HCT116 (cell line): ENCODE data around the gene UBE3D. TPM values are rescaled to one million over a fixed set of nuclear protein-coding genes. Genes with fewer than 3 reads are reported as not detected.

ENCODE experiments used
- ATAC-seq: fragments of 200-7000 bp; cut with Tn5 transposase; 2 replicates; pipeline ENCODE4 v1.9.1; 2020; ENCODE audit warnings: mild to moderate bottlenecking, moderate library complexity
- BruUV-seq: library from RNA; stranded (reverse); fragments of 400-500 nt; replicated peaks from 2 replicates; lab custom pipeline; 2021; lab: Mats Ljungman, UMichigan
- CTCF ChIA-PET: fragments of 300-600 bp; sonication (Branson Sonifier 250); formaldehyde crosslinking; loops from one replicate; lab custom pipeline; 2021; ENCODE audit warnings: antibody characterized with exemption; lab: Charles Lee
- POLR2A ChIA-PET: fragments of 300-600, 350-600 bp; sonication (Branson Sonifier 250); formaldehyde crosslinking; loops from one replicate; lab custom pipeline; 2021; ENCODE audit warnings: antibody characterized with exemption; lab: Charles Lee
- RAD21 ChIA-PET, 2 experiments: fragments of 300-600 bp; sonication (Branson Sonifier 250); formaldehyde crosslinking; loops; one replicate each; lab custom pipeline; 2023; ENCODE audit warnings: low total read pairs in 2 of 2; ENCODE audit not compliant: uncharacterized antibody in 2 of 2, unreplicated experiment in 2 of 2, low non-redundant PET in 1 of 2; lab: Charles Lee
- DNase-seq: peaks from one replicate; pipeline ENCODE4 v3.0.0-alpha.2; 2010; ENCODE audit warnings: low read depth, low spot score
- H2AFZ ChIP-seq: fragments of 200-600 bp; shearing (Covaris generic), sonication (generic); 2 replicates; pipeline ENCODE4 v1.6.1; 2017; ENCODE audit warnings: low read depth, mixed run types, mixed read lengths, antibody characterized with exemption, low read length; ENCODE audit not compliant: poor library complexity, severe bottlenecking
- H3K27ac ChIP-seq: 2 replicates; pipeline ENCODE4 v1.5.1; 2012; ENCODE audit warnings: low read depth, low read length
- H3K27me3 ChIP-seq: fragments of 200-600 bp; sonication (generic); 2 replicates; pipeline ENCODE4 v1.6.1; 2016; ENCODE audit warnings: mixed run types, low read length, mixed read lengths; ENCODE audit not compliant: insufficient read depth
- H3K36me3 ChIP-seq, 2 experiments: fragments of 200-500 bp in 1 of 2; fragments of 200-600 bp in 1 of 2; sonication (Bioruptor generic) in 1 of 2; sonication (generic) in 1 of 2; 2 replicates each; pipeline versions ENCODE4 v1.5.1 to v1.6.1; 2014 to 2016; ENCODE audit warnings: low read length in 2 of 2, inconsistent platforms in 1 of 2, mixed read lengths in 1 of 2, mixed run types in 1 of 2; ENCODE audit not compliant: insufficient read depth in 2 of 2, control insufficient read depth in 1 of 2
- H3K4me1 ChIP-seq, 2 experiments: fragments of 200-600 bp in 1 of 2; sonication (generic) in 1 of 2; 2 replicates each; pipeline versions ENCODE4 v1.5.1 to v1.6.1; 2012 to 2017; ENCODE audit warnings: low read length in 2 of 2, inconsistent platforms in 1 of 2, mild to moderate bottlenecking in 1 of 2, mixed read lengths in 1 of 2, mixed run types in 1 of 2, moderate library complexity in 1 of 2; ENCODE audit not compliant: insufficient read depth in 2 of 2, control insufficient read depth in 1 of 2
- H3K4me2 ChIP-seq: fragments of 200-600 bp; sonication (generic); 2 replicates; pipeline ENCODE4 v1.6.1; 2017; ENCODE audit warnings: mixed run types, low read length, mixed read lengths
- H3K4me3 ChIP-seq, 2 experiments: fragments of 200-600 bp in 1 of 2; sonication (generic) in 1 of 2; replicated peaks in 1 of 2; 2 replicates each; pipeline ENCODE4 v1.5.1; 2011 to 2016; ENCODE audit warnings: low read length in 2 of 2, control low read depth in 1 of 2, low read depth in 1 of 2, mild to moderate bottlenecking in 1 of 2, mixed read lengths in 1 of 2, mixed run types in 1 of 2
- H3K79me2 ChIP-seq: fragments of 200-600 bp; sonication (generic); 2 replicates; pipeline ENCODE4 v1.6.1; 2017; ENCODE audit warnings: mild to moderate bottlenecking, mixed run types, low read length, moderate library complexity, mixed read lengths; ENCODE audit not compliant: insufficient read depth
- H3K9ac ChIP-seq: fragments of 200-600 bp; sonication (generic); 2 replicates; pipeline ENCODE4 v1.6.1; 2016; ENCODE audit warnings: low read length, mixed read lengths
- H3K9me2 ChIP-seq: fragments of 200-600 bp; sonication (generic), shearing (Covaris generic); 2 replicates; pipeline ENCODE4 v1.6.1; 2017; ENCODE audit warnings: mixed run types, mild to moderate bottlenecking, moderate library complexity; ENCODE audit not compliant: insufficient read depth
- H3K9me3 ChIP-seq, 2 experiments: fragments of 200-500 bp in 1 of 2; fragments of 200-600 bp in 1 of 2; sonication (Bioruptor generic) in 1 of 2; sonication (generic) in 1 of 2; 2 replicates each; pipeline ENCODE4 v1.6.1; 2014 to 2017; ENCODE audit warnings: low read length in 2 of 2, mixed read lengths in 2 of 2, inconsistent platforms in 1 of 2, low read depth in 1 of 2, mild to moderate bottlenecking in 1 of 2, mixed run types in 1 of 2, moderate library complexity in 1 of 2; ENCODE audit not compliant: control insufficient read depth in 1 of 2, insufficient read depth in 1 of 2
- H4K20me1 ChIP-seq: fragments of 200-600 bp; sonication (generic), shearing (Covaris generic); 2 replicates; pipeline ENCODE4 v1.6.1; 2017; ENCODE audit warnings: mixed run types, mild to moderate bottlenecking, moderate library complexity; ENCODE audit not compliant: insufficient read depth
- POLR2AphosphoS5 ChIP-seq: IDR thresholded peaks from 2 replicates; pipeline ENCODE4 v1.6.1; 2011; ENCODE audit warnings: mild to moderate bottlenecking, low read depth, low read length, moderate library complexity
- TCF7L2 ChIP-seq: IDR thresholded peaks from 2 replicates; pipeline ENCODE4 v1.7.0; 2011; ENCODE audit warnings: borderline replicate concordance, inconsistent platforms; ENCODE audit not compliant: insufficient read depth, insufficient read length; ENCODE audit errors: extremely low read depth
- YY1 ChIP-seq: IDR thresholded peaks from 2 replicates; pipeline ENCODE4 v1.6.1; 2011; ENCODE audit warnings: low read length, low read depth, moderate library complexity, mild to moderate bottlenecking; ENCODE audit not compliant: insufficient replicate concordance; ENCODE audit errors: extremely low read depth
- intact Hi-C: fragments of 100-400 bp; cut with micrococcal nuclease; formaldehyde crosslinking; loops from 2 replicates; pipeline ENCODE4 v1.10.0; 2022
- total RNA-seq: library from RNA; stranded (reverse); gene quantifications from one replicate; pipeline ENCODE4 v1.2.1, GENCODE V29; 2021; ENCODE audit not compliant: unreplicated experiment
- TF ChIP-seq, protein P1 (sequence below): IDR thresholded peaks from 2 replicates; pipeline ENCODE4 v1.6.1; 2011; ENCODE audit warnings: mild to moderate bottlenecking, low read length, moderate library complexity; ENCODE audit not compliant: insufficient replicate concordance; ENCODE audit errors: extremely low read depth
- TF ChIP-seq, protein P2 (sequence below), 3 experiments: fragments of 200-600 bp in 1 of 3; sonication (generic) in 1 of 3; IDR thresholded peaks in 2 of 3; conservative IDR thresholded peaks in 1 of 3; 2 replicates each; pipeline ENCODE4 v1.5.1; 2012 to 2017; ENCODE audit warnings: low read depth in 2 of 3, low read length in 2 of 3, antibody characterized with exemption in 1 of 3, borderline replicate concordance in 1 of 3, control low read depth in 1 of 3, mild to moderate bottlenecking in 1 of 3, mixed read lengths in 1 of 3, mixed run types in 1 of 3, moderate library complexity in 1 of 3; ENCODE audit not compliant: insufficient read depth in 1 of 3

The UBE3D gene
- total RNA-seq, 1 experiment from 2014 or later: 9.0 TPM

DNA sequence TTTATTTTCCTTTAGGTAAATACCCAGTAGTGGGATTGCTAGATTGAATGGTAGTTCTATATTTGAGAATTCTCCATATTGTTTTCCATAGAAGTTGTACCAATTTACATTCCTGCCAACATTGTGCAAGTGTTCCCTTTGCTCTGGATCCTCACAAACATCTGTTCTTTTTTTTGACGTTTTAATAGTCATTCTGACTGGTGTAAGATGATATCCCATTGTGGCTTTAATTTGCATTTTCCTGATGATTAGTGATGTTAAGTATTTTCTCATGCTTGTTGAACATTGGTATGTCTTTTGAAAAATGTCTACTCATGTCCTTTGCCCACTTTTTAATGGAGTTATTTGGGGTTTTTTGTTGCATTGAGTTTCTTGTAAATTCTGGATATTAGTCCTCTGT, 85.6 kb downstream of the UBE3D start:
- ATAC-seq: no peak
- RAD21 ChIA-PET: no interaction called here
- POLR2A ChIA-PET: no interaction called here
- Histone ChIP-seq H3K79me2 (no peaks in the 10 kb centered on the region), H3K27me3 (no peaks in the 10 kb centered on the region)
- no peak for TF ChIP-seq POLR2AphosphoS5
- TF ChIP-seq, protein P1, sequence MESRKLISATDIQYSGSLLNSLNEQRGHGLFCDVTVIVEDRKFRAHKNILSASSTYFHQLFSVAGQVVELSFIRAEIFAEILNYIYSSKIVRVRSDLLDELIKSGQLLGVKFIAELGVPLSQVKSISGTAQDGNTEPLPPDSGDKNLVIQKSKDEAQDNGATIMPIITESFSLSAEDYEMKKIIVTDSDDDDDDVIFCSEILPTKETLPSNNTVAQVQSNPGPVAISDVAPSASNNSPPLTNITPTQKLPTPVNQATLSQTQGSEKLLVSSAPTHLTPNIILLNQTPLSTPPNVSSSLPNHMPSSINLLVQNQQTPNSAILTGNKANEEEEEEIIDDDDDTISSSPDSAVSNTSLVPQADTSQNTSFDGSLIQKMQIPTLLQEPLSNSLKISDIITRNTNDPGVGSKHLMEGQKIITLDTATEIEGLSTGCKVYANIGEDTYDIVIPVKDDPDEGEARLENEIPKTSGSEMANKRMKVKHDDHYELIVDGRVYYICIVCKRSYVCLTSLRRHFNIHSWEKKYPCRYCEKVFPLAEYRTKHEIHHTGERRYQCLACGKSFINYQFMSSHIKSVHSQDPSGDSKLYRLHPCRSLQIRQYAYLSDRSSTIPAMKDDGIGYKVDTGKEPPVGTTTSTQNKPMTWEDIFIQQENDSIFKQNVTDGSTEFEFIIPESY: no peak
- TF ChIP-seq, protein P2, sequence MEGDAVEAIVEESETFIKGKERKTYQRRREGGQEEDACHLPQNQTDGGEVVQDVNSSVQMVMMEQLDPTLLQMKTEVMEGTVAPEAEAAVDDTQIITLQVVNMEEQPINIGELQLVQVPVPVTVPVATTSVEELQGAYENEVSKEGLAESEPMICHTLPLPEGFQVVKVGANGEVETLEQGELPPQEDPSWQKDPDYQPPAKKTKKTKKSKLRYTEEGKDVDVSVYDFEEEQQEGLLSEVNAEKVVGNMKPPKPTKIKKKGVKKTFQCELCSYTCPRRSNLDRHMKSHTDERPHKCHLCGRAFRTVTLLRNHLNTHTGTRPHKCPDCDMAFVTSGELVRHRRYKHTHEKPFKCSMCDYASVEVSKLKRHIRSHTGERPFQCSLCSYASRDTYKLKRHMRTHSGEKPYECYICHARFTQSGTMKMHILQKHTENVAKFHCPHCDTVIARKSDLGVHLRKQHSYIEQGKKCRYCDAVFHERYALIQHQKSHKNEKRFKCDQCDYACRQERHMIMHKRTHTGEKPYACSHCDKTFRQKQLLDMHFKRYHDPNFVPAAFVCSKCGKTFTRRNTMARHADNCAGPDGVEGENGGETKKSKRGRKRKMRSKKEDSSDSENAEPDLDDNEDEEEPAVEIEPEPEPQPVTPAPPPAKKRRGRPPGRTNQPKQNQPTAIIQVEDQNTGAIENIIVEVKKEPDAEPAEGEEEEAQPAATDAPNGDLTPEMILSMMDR (IDR thresholded peaks at IDR 0.05 in 2 of 3, conservative IDR thresholded peaks at IDR 0.05 in 1 of 3; ENCODE audit: borderline replicate concordance in 1 of 3, insufficient read depth in 1 of 3, low read depth in 2 of 3, low read length in 2 of 3): no peak
- no peak for TF ChIP-seq YY1
- no peak for TF ChIP-seq TCF7L2
- TF ChIP-seq, all 23 proteins: peak for 0
- CTCF ChIA-PET: no interaction called here
- Histone ChIP-seq H3K27ac (no peak overlapping the region), H3K4me3 (no peak overlapping the region), H3K4me1 (no peaks in the 10 kb centered on the region), H3K9me2 (no peaks in the 10 kb centered on the region), H2AFZ (no peak overlapping the region), H3K9me3 (no peaks in the 10 kb centered on the region), H4K20me1 (no peaks in the 10 kb centered on the region), H3K4me2 (no peak overlapping the region), H3K9ac (no peak overlapping the region), H3K36me3 (no peaks in the 10 kb centered on the region)
- intact Hi-C loops: no loop called here
- DNase-seq: no peak
- no TSS peak for BruUV-seq
